Epithelial cell of esophagus (primary cell): ENCODE results near the gene DRC7.

Experiments used
- DNase-seq: peaks from one replicate; pipeline ENCODE4 v3.0.0; 2010; ENCODE audit warnings: low read depth
- H3K4me3 ChIP-seq: 2 replicates; pipeline ENCODE4 v1.5.1; 2011; ENCODE audit warnings: mild to moderate bottlenecking, low read length, control low read depth
- CTCF ChIP-seq: IDR thresholded peaks from 2 replicates; pipeline ENCODE4 v1.5.1; 2011; ENCODE audit warnings: low read depth, mild to moderate bottlenecking, low read length, control low read depth, inconsistent platforms; ENCODE audit not compliant: insufficient read depth; ENCODE audit errors: missing control alignments

Gene DRC7

DNA sequence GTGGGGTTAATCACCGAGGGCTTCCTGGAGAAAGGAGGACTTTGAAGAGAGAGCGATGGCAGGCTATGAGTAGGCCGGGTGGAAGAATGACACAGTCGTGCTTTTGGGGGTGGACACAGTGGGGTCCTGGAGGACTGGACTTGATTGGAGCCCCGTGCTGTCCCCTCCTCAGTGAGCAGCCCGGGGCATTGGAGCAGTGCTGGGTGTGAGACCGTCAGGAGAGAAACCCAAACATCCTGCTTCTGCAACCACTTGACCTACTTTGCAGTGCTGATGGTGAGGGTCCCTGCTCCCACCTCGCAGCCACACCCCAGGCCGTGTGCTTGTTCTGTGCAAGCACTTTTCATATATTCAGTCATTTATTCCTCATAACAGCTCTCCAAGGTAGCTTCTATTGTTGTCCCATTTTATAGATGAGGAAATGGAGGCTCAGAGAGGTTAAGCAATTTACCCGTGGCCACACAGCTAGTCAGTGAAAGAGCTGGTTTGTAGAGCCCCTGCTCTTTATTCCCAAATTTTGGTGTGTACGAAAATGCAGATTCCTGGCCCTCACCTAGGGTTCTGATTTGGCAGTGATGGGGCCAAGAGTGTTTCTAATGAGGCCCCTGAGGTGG, 38.2 kb upstream of the DRC7 start:
- TF ChIP-seq CTCF, result no peak
- no peak overlapping the region for H3K4me3 ChIP-seq
- no peak for DNase-seq

GRCh38 chr16:57657228-57657627, 37.4 kb upstream of the DRC7 start:
- DNase-seq, result no peak
- no peak overlapping the region for H3K4me3 ChIP-seq
- no peak for TF ChIP-seq CTCF

- no peak for TF ChIP-seq CTCF
- no peak overlapping the region for H3K4me3 ChIP-seq
- no peak for DNase-seq
Observed at GRCh38 chr16:57658130-57658877, 36.3 kb upstream of the DRC7 start.

DNA sequence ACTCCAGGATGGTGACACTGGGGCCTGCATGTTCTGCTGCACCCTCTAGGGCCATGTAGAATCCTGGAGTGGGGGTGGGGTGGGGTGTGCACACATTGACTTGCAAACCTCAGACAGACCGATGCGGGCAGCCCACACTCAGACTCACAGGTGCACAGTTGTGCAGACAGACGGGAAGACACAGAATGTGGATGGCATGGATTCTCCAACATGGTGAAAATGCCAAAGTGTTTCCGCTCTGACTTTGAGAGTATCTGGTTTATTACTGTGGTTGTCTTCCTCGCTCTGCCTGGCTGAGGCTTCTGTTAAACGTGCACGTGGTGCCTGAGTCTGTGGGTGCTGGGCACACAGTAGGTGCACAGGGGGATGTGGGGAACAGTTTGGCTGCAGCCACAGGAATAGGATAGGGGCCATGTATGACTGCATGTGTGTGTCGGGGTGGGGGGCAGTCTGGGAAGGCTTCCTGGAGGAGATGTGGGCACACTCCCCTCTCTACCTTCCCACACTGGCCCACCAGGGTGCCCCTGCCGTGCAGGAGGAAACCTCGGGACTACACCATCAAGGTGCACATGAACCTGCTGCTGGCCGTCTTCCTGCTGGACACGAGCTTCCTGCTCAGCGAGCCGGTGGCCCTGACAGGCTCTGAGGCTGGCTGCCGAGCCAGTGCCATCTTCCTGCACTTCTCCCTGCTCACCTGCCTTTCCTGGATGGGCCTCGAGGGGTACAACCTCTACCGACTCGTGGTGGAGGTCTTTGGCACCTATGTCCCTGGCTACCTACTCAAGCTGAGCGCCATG, 35.5 kb upstream of the DRC7 start:
- H3K4me3 ChIP-seq, result no peak overlapping the region

GRCh38 chr16:57660715-57661463, 33.7 kb upstream of the DRC7 start:
- TF ChIP-seq CTCF, result no peak
- no peak overlapping the region for H3K4me3 ChIP-seq
- DNase-seq, result no peak

More for the DNA sequence above, 35.5 kb upstream of the DRC7 start:
- TF ChIP-seq CTCF, result no peak
- DNase-seq, result no peak

DNA sequence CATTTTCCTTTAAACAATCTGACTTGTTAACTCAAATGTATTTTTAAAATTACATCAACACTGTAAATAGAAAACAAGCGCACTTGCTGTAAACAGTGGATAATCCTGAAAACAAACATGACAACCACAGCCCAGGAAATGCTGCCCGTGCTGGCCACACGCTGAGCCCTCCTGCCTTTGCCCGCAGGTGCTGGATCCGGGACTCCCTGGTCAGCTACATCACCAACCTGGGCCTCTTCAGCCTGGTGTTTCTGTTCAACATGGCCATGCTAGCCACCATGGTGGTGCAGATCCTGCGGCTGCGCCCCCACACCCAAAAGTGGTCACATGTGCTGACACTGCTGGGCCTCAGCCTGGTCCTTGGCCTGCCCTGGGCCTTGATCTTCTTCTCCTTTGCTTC, 33.1 kb upstream of the DRC7 start:
- H3K4me3 ChIP-seq, result no peak overlapping the region
- TF ChIP-seq CTCF, result no peak
- DNase-seq, result no peak
